ENCODE results near the gene MAP4K2.
A peak's percentile ranks its signal among the peaks of the same experiment; 100 is the strongest.

MAP4K2 gene

DNA sequence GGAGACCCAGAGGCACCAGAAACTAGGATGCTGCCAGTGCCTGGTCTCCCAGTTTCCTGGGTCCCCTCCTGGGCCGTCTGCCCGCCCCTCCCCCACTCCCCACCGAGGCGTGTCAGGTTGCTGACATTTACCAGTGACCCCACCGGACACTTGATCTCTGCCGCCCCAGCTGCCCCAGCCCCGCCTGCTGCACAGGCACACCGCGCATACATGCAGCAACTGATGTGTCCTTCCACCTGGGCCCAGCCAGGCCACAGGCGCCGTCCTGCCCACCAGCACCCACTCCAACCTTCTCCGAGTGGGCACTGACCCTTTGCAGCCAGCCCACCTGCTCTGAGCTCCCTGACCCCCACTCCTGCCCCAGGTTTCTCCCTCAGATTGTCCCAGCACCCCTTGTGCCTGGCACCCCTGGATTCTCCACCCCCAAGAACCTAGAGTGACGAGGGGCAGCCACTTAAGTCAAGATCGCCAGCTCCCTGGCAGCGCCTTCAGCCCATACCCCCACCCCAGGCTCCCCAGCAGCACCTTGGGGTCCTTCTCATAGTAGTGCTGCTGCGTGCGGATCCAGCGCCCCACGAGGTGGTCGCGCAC, 43.8 kb downstream of the MAP4K2 start:
- Histone ChIP-seq H3K4me3 (ENCODE audit: low read depth, low read length) (no peak overlapping the region), H3K36me3 (peaks cover 17% of the 10 kb centered on the region), H3K27ac (peak overlapping the region; percentile 63), H3K9me3 (ENCODE audit: severe bottlenecking) (no peaks in the 10 kb centered on the region), H3K27me3 (ENCODE audit: insufficient read depth, low read depth, severe bottlenecking) (no peaks in the 10 kb centered on the region)
- TF ChIP-seq, protein P1, sequence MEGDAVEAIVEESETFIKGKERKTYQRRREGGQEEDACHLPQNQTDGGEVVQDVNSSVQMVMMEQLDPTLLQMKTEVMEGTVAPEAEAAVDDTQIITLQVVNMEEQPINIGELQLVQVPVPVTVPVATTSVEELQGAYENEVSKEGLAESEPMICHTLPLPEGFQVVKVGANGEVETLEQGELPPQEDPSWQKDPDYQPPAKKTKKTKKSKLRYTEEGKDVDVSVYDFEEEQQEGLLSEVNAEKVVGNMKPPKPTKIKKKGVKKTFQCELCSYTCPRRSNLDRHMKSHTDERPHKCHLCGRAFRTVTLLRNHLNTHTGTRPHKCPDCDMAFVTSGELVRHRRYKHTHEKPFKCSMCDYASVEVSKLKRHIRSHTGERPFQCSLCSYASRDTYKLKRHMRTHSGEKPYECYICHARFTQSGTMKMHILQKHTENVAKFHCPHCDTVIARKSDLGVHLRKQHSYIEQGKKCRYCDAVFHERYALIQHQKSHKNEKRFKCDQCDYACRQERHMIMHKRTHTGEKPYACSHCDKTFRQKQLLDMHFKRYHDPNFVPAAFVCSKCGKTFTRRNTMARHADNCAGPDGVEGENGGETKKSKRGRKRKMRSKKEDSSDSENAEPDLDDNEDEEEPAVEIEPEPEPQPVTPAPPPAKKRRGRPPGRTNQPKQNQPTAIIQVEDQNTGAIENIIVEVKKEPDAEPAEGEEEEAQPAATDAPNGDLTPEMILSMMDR (IDR thresholded peaks at IDR 0.05; ENCODE audit: low read depth, low read length) = no peak
- peak; percentile 43 for DNase-seq

DNA sequence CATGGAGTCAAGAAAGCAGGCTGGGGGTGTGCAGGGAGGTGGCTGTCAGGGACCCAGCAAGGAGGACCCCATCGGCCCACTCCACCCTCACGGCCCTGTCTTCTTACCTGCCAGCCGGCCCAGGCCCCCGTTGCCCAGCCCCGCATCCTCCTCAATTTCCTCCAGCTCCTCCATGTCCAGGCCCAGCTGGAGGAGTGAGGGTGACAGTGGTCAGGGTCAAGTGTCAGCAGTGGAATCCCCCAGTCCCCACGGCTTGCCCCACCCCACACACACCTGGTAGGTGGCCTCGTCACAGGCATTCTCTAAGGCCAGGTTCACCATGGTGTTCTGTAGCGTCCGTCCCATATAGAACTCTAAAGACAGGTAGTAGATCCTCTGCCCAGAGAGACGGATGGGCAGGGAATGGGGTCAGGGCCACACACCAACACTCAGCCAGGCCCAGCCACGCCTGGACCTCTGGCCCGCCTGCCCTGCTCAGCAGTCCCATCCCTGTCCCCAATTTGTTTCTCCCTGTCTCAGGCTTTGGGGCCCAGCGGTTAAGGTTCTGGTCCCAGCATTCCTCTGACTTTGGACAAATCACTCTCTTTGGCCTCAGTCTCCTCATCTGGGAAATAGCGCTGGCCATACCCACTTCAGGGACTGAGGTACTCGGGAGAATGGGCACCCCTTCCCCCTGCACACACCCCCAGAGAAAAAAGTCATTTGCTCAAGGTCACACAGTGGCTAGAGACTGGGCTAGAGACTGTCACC, 44.5 kb downstream of the MAP4K2 start:
- Histone ChIP-seq H3K27ac (no peak overlapping the region), H3K27me3 (ENCODE audit: insufficient read depth, low read depth, severe bottlenecking) (no peaks in the 10 kb centered on the region), H3K9me3 (ENCODE audit: severe bottlenecking) (no peaks in the 10 kb centered on the region), H3K36me3 (peaks cover 10% of the 10 kb centered on the region), H3K4me3 (ENCODE audit: low read depth, low read length) (no peak overlapping the region)
- TF ChIP-seq, protein P1 (IDR thresholded peaks at IDR 0.05; ENCODE audit: low read depth, low read length) = no peak
- peak; percentile 3 for DNase-seq

DNA sequence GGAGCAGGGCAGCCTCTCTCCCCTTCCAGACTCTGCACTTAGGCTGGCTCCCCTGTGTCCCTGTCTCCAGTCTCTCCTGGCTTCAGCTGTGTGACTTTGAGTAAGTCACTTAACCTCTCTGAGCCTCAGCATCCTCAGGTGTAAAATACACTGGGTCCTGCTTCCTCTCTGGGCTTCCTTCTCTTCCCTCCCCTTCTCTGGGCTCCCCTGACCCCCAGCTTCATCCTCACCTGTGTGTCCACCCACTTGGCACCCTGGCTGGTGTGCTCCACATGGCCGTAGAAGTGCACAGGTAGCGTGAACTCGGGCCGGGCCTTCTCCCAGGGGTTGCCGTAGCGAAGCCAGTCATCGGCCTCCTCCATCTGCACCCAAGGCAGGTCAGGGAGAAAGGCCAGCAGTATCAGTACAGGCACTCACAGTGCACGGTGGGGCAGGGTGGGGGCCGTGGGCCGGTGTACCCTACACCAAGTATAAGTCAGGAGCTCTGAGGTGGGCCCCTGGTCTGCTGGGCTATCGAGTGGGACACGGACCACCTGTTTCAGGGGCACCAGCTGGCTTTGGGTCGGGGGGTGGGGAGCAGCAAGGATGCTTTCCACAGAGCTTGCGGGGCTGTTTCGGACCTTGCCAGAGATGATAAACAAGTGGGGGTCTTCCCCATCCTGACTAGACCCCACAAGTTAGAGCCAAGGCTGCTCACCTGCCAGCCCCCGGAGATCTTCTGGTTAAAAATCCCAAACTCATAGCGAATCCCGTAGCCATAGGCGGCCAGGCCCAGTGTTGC, 45.3 kb downstream of the MAP4K2 start:
- no peaks in the 10 kb centered on the region for H3K9me3 ChIP-seq (ENCODE audit: severe bottlenecking)
- H3K27me3 ChIP-seq (ENCODE audit: insufficient read depth, low read depth, severe bottlenecking) = no peaks in the 10 kb centered on the region
- peak; percentile 6 for DNase-seq
- H3K4me3 ChIP-seq (ENCODE audit: low read depth, low read length) = no peak overlapping the region
- TF ChIP-seq, protein P1 (IDR thresholded peaks at IDR 0.05; ENCODE audit: low read depth, low read length) = no peak
- no peak overlapping the region for H3K27ac ChIP-seq
- peaks cover 2% of the 10 kb centered on the region; the same call in 1 of the 2 replicates for H3K36me3 ChIP-seq

DNA sequence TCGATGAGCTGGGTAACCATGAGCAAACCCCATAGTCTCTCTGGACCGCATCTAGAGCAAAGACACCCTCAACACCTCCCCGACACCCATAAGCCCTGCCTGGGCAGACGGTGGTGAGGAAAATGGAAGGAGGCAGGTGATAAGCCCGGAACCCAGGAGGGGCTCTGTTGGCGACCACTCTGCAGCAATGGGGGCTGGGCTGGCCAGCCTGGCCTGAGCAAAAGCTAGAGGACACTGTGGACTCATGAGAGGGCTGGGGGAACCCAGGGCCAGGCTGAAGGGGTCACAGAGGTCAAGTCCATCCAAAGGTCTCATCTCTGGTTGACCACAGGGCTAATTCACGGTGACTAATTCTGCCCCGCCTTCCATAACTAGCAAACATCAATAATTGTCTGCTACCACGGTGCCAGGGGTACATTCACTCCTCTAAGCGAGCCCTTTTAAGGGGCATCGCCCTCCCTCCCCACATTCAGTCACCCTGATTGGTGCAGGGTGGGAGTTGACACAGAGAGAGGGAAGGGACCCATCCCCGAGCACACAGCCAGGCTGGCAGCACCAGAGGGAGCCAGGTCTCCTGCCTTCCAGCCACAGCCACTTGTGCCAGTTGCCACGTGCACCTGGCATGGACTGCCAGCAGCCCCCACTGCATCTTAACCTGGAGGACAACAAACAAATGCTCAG, 47.2 kb downstream of the MAP4K2 start:
- no peak overlapping the region for H3K4me3 ChIP-seq (ENCODE audit: low read depth, low read length)
- no peak for DNase-seq
- H3K9me3 ChIP-seq (ENCODE audit: severe bottlenecking) = no peaks in the 10 kb centered on the region
- H3K27ac ChIP-seq = no peak overlapping the region
- TF ChIP-seq, protein P1 (IDR thresholded peaks at IDR 0.05; ENCODE audit: low read depth, low read length) = no peak
- H3K27me3 ChIP-seq (ENCODE audit: insufficient read depth, low read depth, severe bottlenecking) = no peaks in the 10 kb centered on the region
- no peaks in the 10 kb centered on the region for H3K36me3 ChIP-seq

GRCh38 chr11:64754919-64755662, 47.9 kb downstream of the MAP4K2 start:
- no peaks in the 10 kb centered on the region for H3K36me3 ChIP-seq
- no peaks in the 10 kb centered on the region for H3K27me3 ChIP-seq (ENCODE audit: insufficient read depth, low read depth, severe bottlenecking)
- H3K27ac ChIP-seq = no peak overlapping the region
- DNase-seq = no peak
- H3K4me3 ChIP-seq (ENCODE audit: low read depth, low read length) = no peak overlapping the region
- TF ChIP-seq, protein P1 (IDR thresholded peaks at IDR 0.05; ENCODE audit: low read depth, low read length) = no peak
- no peaks in the 10 kb centered on the region for H3K9me3 ChIP-seq (ENCODE audit: severe bottlenecking)

Data from WERI-Rb-1 (cell line).